Activated CD4-positive, alpha-beta memory T cell treated with anti-CD3 and anti-CD28 coated beads, Interleukin-2, amount 10 ng/mL, durations not matched to agents 7 days and 5 days (primary cell): Measurements from ENCODE around the gene AMHR2. TPM values are rescaled to one million over a fixed set of nuclear protein-coding genes. Genes with fewer than 3 reads are reported as not detected.

Source experiments
- CTCF ChIA-PET: fragments of 350-600 bp; sonication (Branson Sonifier 250); formaldehyde crosslinking; loops from one replicate; lab custom pipeline; 2021; ENCODE audit warnings: antibody characterized with exemption, inconsistent platforms; lab: Charles Lee
- POLR2A ChIA-PET: fragments of 350-600 bp; sonication (Branson Sonifier 250); formaldehyde crosslinking; loops from one replicate; lab custom pipeline; 2021; ENCODE audit warnings: antibody characterized with exemption; lab: Charles Lee
- DNase-seq: peaks from one replicate; pipeline ENCODE4 v3.0.0-alpha.2; 2020
- H3K27ac Mint-ChIP-seq: one replicate; pipeline ENCODE4 v1.8.0; 2021; ENCODE audit warnings: mild to moderate bottlenecking, mixed read lengths
- H3K27me3 Mint-ChIP-seq: one replicate; pipeline ENCODE4 v1.8.0; 2021; ENCODE audit warnings: mixed read lengths
- H3K36me3 Mint-ChIP-seq: one replicate; pipeline ENCODE4 v1.8.0; 2021; ENCODE audit warnings: low read depth, mixed read lengths
- H3K4me1 Mint-ChIP-seq: one replicate; pipeline ENCODE4 v1.8.0; 2021; ENCODE audit warnings: mixed read lengths
- H3K4me3 Mint-ChIP-seq: one replicate; pipeline ENCODE4 v1.8.0; 2021; ENCODE audit warnings: mild to moderate bottlenecking, mixed read lengths
- H3K9me3 Mint-ChIP-seq: one replicate; pipeline ENCODE4 v1.8.0; 2021; ENCODE audit warnings: mixed read lengths
- total RNA-seq, 2 experiments: library from RNA; stranded (reverse); gene quantifications; one replicate each; pipeline ENCODE4 v1.2.3, GENCODE V29; 2021

Gene AMHR2
- total RNA-seq, 2 experiments from 2014 or later = not detected

GRCh38 chr12:53474077-53474476, 50.4 kb downstream of the AMHR2 start:
- H3K9me3 Mint-ChIP-seq = no peaks in the 10 kb centered on the region
- peaks cover 77% of the 10 kb centered on the region for H3K36me3 Mint-ChIP-seq
- ChIA-PET CTCF (interaction anchor here (0.9 to 7.1 kb wide), 6 partner anchors 8 to 151 kb away, joined by 3 to 54 read pairs (median 7); partner anchors contain the start of gene NPFF), POLR2A (interaction anchor here (0.7 to 20.5 kb wide), 7 partner anchors 9 to 106 kb away, joined by 3 to 281 read pairs (median 16); partner anchors contain the start of genes MAP3K12 and TARBP2)
- H3K27me3 Mint-ChIP-seq = no peaks in the 10 kb centered on the region
- H3K4me3 Mint-ChIP-seq = no peak overlapping the region
- H3K4me1 Mint-ChIP-seq = peaks cover 63% of the 10 kb centered on the region
- H3K27ac Mint-ChIP-seq = peak overlapping the region; percentile 75
- DNase-seq = no peak

- Mint-ChIP-seq H3K9me3 (no peaks in the 10 kb centered on the region), H3K27me3 (no peaks in the 10 kb centered on the region), H3K36me3 (peaks cover 83% of the 10 kb centered on the region), H3K27ac (peak overlapping the region; percentile 75), H3K4me3 (peak overlapping the region; percentile 14), H3K4me1 (peaks cover 67% of the 10 kb centered on the region)
- ChIA-PET POLR2A (interaction anchor here (0.7 to 20.5 kb wide), 7 partner anchors 8 to 107 kb away, joined by 3 to 281 read pairs (median 16); partner anchors contain the start of genes MAP3K12 and TARBP2), CTCF (interaction anchor here (0.6 to 7.1 kb wide), 10 partner anchors 16 to 469 kb away, joined by 3 to 54 read pairs (median 4); partner anchors contain the start of genes AAAS, EIF4B, NPFF and TARBP2)
- DNase-seq = no peak
Observed at GRCh38 chr12:53474819-53475218, 51.2 kb downstream of the AMHR2 start.

- POLR2A ChIA-PET = interaction anchor here (1.2 to 20.5 kb wide), 4 partner anchors 15 to 33 kb away, joined by 3 to 281 read pairs (median 20); partner anchors contain the start of genes MAP3K12 and TARBP2
- Mint-ChIP-seq H3K9me3 (no peaks in the 10 kb centered on the region), H3K4me3 (no peak overlapping the region), H3K4me1 (peaks cover 64% of the 10 kb centered on the region), H3K27me3 (no peaks in the 10 kb centered on the region), H3K36me3 (peaks cover 78% of the 10 kb centered on the region), H3K27ac (peak overlapping the region; percentile 6)
- DNase-seq = no peak
- CTCF ChIA-PET = interaction anchor here (0.6 to 7.1 kb wide), 24 partner anchors 11 to 423 kb away, joined by 3 to 54 read pairs (median 4); partner anchors contain the start of genes AAAS, NPFF and TARBP2
Observed at GRCh38 chr12:53476769-53477209, 53.1 kb downstream of the AMHR2 start.

- Mint-ChIP-seq H3K9me3 (no peaks in the 10 kb centered on the region), H3K27me3 (no peaks in the 10 kb centered on the region), H3K4me1 (peaks cover 47% of the 10 kb centered on the region), H3K27ac (peak overlapping the region; percentile 59), H3K36me3 (peaks cover 77% of the 10 kb centered on the region), H3K4me3 (no peak overlapping the region)
- ChIA-PET CTCF (interaction anchor here (0.7 to 7.1 kb wide), 5 partner anchors 10 to 468 kb away, joined by 3 to 54 read pairs (median 4); partner anchors contain the start of gene NPFF), POLR2A (interaction anchor here (0.9 to 20.5 kb wide), 4 partner anchors 8 to 134 kb away, joined by 3 to 281 read pairs (median 5); no protein-coding TSS in a partner anchor)
- no peak for DNase-seq
Observed at GRCh38 chr12:53478865-53479264, 55.2 kb downstream of the AMHR2 start.

GRCh38 chr12:53479331-53479730, 55.7 kb downstream of the AMHR2 start:
- no peak for DNase-seq
- Mint-ChIP-seq H3K4me3 (no peak overlapping the region), H3K9me3 (no peaks in the 10 kb centered on the region), H3K36me3 (peaks cover 77% of the 10 kb centered on the region), H3K4me1 (peaks cover 42% of the 10 kb centered on the region), H3K27me3 (no peaks in the 10 kb centered on the region), H3K27ac (peak overlapping the region; percentile 59)
- ChIA-PET POLR2A (interaction anchor here (0.9 to 20.5 kb wide), 4 partner anchors 9 to 135 kb away, joined by 3 to 281 read pairs (median 4); no protein-coding TSS in a partner anchor), CTCF (interaction anchor here (0.7 to 1.2 kb wide), 4 partner anchors 10 to 468 kb away, joined by 3 to 5 read pairs (median 4); no protein-coding TSS in a partner anchor)

GRCh38 chr12:53480491-53481442, 57.1 kb downstream of the AMHR2 start:
- Mint-ChIP-seq H3K36me3 (peaks cover 77% of the 10 kb centered on the region), H3K27me3 (no peaks in the 10 kb centered on the region), H3K4me1 (peaks cover 29% of the 10 kb centered on the region), H3K27ac (no peak overlapping the region), H3K4me3 (no peak overlapping the region), H3K9me3 (no peaks in the 10 kb centered on the region)
- POLR2A ChIA-PET = interaction anchor here (1.0 to 20.5 kb wide), 6 partner anchors 8 to 136 kb away, joined by 3 to 281 read pairs (median 14); partner anchors contain the start of genes MAP3K12 and TARBP2
- DNase-seq = no peak
- CTCF ChIA-PET = interaction anchor here (1.2 to 2.2 kb wide), 4 partner anchors 8 to 59 kb away, joined by 3 to 13 read pairs (median 6); partner anchors contain the start of gene TARBP2

Other genes starting within 250 kb of the AMHR2 start
- 10 to 100 TPM; 33.7 to 45.5 TPM for gene ZNF740, start 243.1 kb upstream of the AMHR2 start, total RNA-seq
- gene CSAD, start 242.9 kb upstream of the AMHR2 start, total RNA-seq = 10 to 100 TPM; 28.6 to 31.0 TPM
- 100 to 1,000 TPM; 780 to 786 TPM for gene ITGB7, start 216.6 kb upstream of the AMHR2 start, total RNA-seq
- gene RARG, start 191.6 kb upstream of the AMHR2 start, total RNA-seq = 10 to 100 TPM; 46.1 to 47.4 TPM
- gene ESPL1, start 155.6 kb upstream of the AMHR2 start, total RNA-seq = 10 to 100 TPM; 88.4 to 90.2 TPM
- gene PFDN5, start 128.3 kb upstream of the AMHR2 start, total RNA-seq = 100 to 1,000 TPM; 300 to 301 TPM
- gene MYG1, start 124.2 kb upstream of the AMHR2 start, total RNA-seq = 10 to 100 TPM; 49.0 to 53.7 TPM
- gene AAAS, start 102.2 kb upstream of the AMHR2 start, total RNA-seq = 10 to 100 TPM; 63.2 to 63.8 TPM
- not detected for gene SP7, start 87.5 kb upstream of the AMHR2 start, total RNA-seq
- gene SP1, start 43.7 kb upstream of the AMHR2 start, total RNA-seq = 10 to 100 TPM; 77.1 to 85.6 TPM
- 100 to 1,000 TPM; 242 to 246 TPM for gene PRR13, start 17.9 kb downstream of the AMHR2 start, total RNA-seq
- gene PCBP2, start 28.2 kb downstream of the AMHR2 start, total RNA-seq = 100 to 1,000 TPM; 738 to 756 TPM
- gene MAP3K12, start 75.6 kb downstream of the AMHR2 start, total RNA-seq = 10 to 100 TPM; 24.8 to 25.7 TPM
- gene TARBP2, start 77.4 kb downstream of the AMHR2 start, total RNA-seq = 10 to 100 TPM; 24.5 to 28.0 TPM
- not detected for gene NPFF, start 83.6 kb downstream of the AMHR2 start, total RNA-seq
- gene ATF7, start 202.5 kb downstream of the AMHR2 start, total RNA-seq = 10 to 100 TPM; 21.4 to 24.0 TPM